Measurements from ENCODE around the gene GSG1L. TPM values are rescaled to one million over a fixed set of nuclear protein-coding genes. Genes with fewer than 3 reads are reported as not detected.

Gene GSG1L
- total and polyA plus RNA-seq, 9 of the 15 experiments (the other 6 are each of a cell fraction or from before 2014, with no cell fraction given), result not detected

- Histone ChIP-seq H4K20me1 (replicated peaks; ENCODE audit: control insufficient read depth, insufficient read depth, low read length) (peaks cover 2% of the 10 kb centered on the region), H2AFZ (ENCODE audit: low read depth, low read length) (no peak overlapping the region), H3K27me3 (ENCODE audit: control insufficient read depth in 2 of 2, insufficient read depth in 2 of 2, low read length in 2 of 2) (peaks cover 9 to 63% of the 10 kb centered on the region in 2 experiments; a peak in 4 of 5 replicates), H3K4me2 (ENCODE audit: insufficient read depth, low read length) (no peak overlapping the region), H3K4me3 (no peak overlapping the region), H3K27ac (ENCODE audit: extremely low read depth, low read depth, low read length) (no peak overlapping the region), H3K9ac (ENCODE audit: insufficient read depth in 1 of 2, low read depth in 2 of 2, low read length in 2 of 2) (no peak overlapping the region; a peak in 1 of 4 replicates), H3K9me3 (replicated peaks; ENCODE audit: control insufficient read depth, insufficient read depth, low read depth, low read length) (no peaks in the 10 kb centered on the region), H3K36me3 (ENCODE audit: control insufficient read depth, insufficient read depth, low read length) (no peaks in the 10 kb centered on the region), H3K4me1 (replicated peaks in 1 of 2; ENCODE audit: control insufficient read depth in 2 of 2, insufficient read depth in 2 of 2, low read length in 2 of 2) (peaks cover 0 to 9% of the 10 kb centered on the region in 2 experiments; a peak in 1 of 5 replicates), H3K9me1 (ENCODE audit: control insufficient read depth, insufficient read depth, low read length) (no peaks in the 10 kb centered on the region), H3K79me2 (ENCODE audit: control insufficient read depth, insufficient read depth, low read length) (no peaks in the 10 kb centered on the region)
- no TSS peak for BruUV-seq (replicated peaks)
- intact Hi-C loops (cut with micrococcal nuclease) (loop anchor here (2.0 kb wide), 1 partner anchor 85 kb away; no protein-coding TSS in a partner anchor), in situ Hi-C loops (cut with MboI) (no loop called here)
- ChIA-PET POLR2A (interaction anchor here (1.2 kb wide), 1 partner anchor 10 kb away, joined by 3 read pairs; no protein-coding TSS in a partner anchor), CTCF (ENCODE audit: low intra/inter-chr PET ratio) (no interaction called here)
- TF ChIP-seq HNRNPLL (IDR thresholded peaks at IDR 0.05; ENCODE audit: low read depth, low read length, poor library complexity, severe bottlenecking) (no peak), HDGF (IDR thresholded peaks at IDR 0.05) (no peak), SRSF3 (IDR thresholded peaks at IDR 0.05; ENCODE audit: insufficient read depth, low read length) (no peak)
- WGBS (ENCODE audit: insufficient coverage, low coverage, missing lambda C conversion rate), result 5% methylated on average over 17 of the region's 19 CpGs
- FAIRE-seq, result no peak
- no peak for ATAC-seq
- DNase-seq (ENCODE audit: extremely low read depth in 1 of 4, low spot score in 3 of 4), result no peak
Measured at GRCh38 chr16:27781981-27782880, 281.3 kb downstream of the GSG1L start.

DNA sequence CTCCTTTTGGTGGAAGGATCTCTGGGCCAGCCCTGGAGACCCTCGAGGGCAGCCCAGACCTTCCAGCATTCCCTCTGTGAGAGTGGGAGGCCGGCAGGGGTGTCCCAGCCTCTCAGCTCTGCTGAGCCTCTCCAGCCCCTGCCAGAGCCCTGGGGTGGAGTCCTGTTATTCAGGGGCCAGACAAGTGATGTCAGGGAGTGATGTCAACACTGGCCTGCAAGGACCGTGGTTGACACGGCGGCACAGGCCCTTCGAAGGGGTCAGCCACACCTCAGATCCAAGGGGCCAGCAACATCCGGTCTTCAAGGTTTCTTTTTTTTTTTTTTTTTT lies 282.4 kb downstream of the GSG1L start:
- Histone ChIP-seq H3K9me3 (replicated peaks; ENCODE audit: control insufficient read depth, insufficient read depth, low read depth, low read length) (no peaks in the 10 kb centered on the region), H3K27me3 (ENCODE audit: control insufficient read depth in 2 of 2, insufficient read depth in 2 of 2, low read length in 2 of 2) (peaks cover 9 to 60% of the 10 kb centered on the region in 2 experiments; a peak in 4 of 5 replicates), H2AFZ (ENCODE audit: low read depth, low read length) (no peak overlapping the region), H4K20me1 (replicated peaks; ENCODE audit: control insufficient read depth, insufficient read depth, low read length) (peaks cover 2% of the 10 kb centered on the region), H3K4me2 (ENCODE audit: insufficient read depth, low read length) (no peak overlapping the region), H3K9me1 (ENCODE audit: control insufficient read depth, insufficient read depth, low read length) (no peaks in the 10 kb centered on the region), H3K9ac (ENCODE audit: insufficient read depth in 1 of 2, low read depth in 2 of 2, low read length in 2 of 2) (no peak overlapping the region; a peak in 1 of 4 replicates), H3K27ac (ENCODE audit: extremely low read depth, low read depth, low read length) (no peak overlapping the region), H3K36me3 (ENCODE audit: control insufficient read depth, insufficient read depth, low read length) (no peaks in the 10 kb centered on the region), H3K4me3 (no peak overlapping the region), H3K79me2 (ENCODE audit: control insufficient read depth, insufficient read depth, low read length) (no peaks in the 10 kb centered on the region), H3K4me1 (replicated peaks in 1 of 2; ENCODE audit: control insufficient read depth in 2 of 2, insufficient read depth in 2 of 2, low read length in 2 of 2) (peaks cover 0 to 13% of the 10 kb centered on the region in 2 experiments; a peak in 2 of 5 replicates)
- ATAC-seq, result peak; percentile 31
- peak in 1 of 4 experiments; percentile 24 for DNase-seq (ENCODE audit: extremely low read depth in 1 of 4, low spot score in 3 of 4)
- POLR2A ChIA-PET, result interaction anchor here (1.2 kb wide), 1 partner anchor 9 kb away, joined by 3 read pairs; no protein-coding TSS in a partner anchor
- in situ Hi-C loops (cut with MboI), result no loop called here
- intact Hi-C loops (cut with micrococcal nuclease), result loop anchor here (2.0 kb wide), 1 partner anchor 86 kb away; no protein-coding TSS in a partner anchor
- no peak for FAIRE-seq
- CTCF ChIA-PET (ENCODE audit: low intra/inter-chr PET ratio), result no interaction called here
- no TSS peak for BruUV-seq (replicated peaks)
- WGBS (ENCODE audit: insufficient coverage, low coverage, missing lambda C conversion rate), result 5% methylated on average over 7 of the region's 7 CpGs
- TF ChIP-seq SIX5 (IDR thresholded peaks at IDR 0.05; ENCODE audit: borderline replicate concordance in 1 of 2, insufficient read depth in 1 of 2, low read depth in 1 of 2, low read length in 2 of 2), result no peak
- TF ChIP-seq HOMEZ (CRISPR knock-in tag; IDR thresholded peaks at IDR 0.05), result no peak
- no peak for TF ChIP-seq TRIM24 (IDR thresholded peaks at IDR 0.05)
- TF ChIP-seq MNT (conservative IDR thresholded peaks at IDR 0.05), result no peak
- TF ChIP-seq BCOR (IDR thresholded peaks at IDR 0.05), result no peak
- no peak for TF ChIP-seq ZNF146 (CRISPR knock-in tag; IDR thresholded peaks at IDR 0.05; ENCODE audit: unreplicated experiment)
- TF ChIP-seq XRCC5 (IDR thresholded peaks at IDR 0.05; ENCODE audit: low read depth, low read length), result no peak
- no peak for TF ChIP-seq KDM5B (IDR thresholded peaks at IDR 0.05; ENCODE audit: insufficient replicate concordance, low read depth, low read length)

Data from K562 (cell line).